HG03558 (cell line): ENCODE measurements around the gene FAXC.
"Not testable (repeated sequence)": the region's sequence is repeated elsewhere in the genome, so short reads cannot be mapped to it uniquely, and the experiment has no call there.

Experiments used
- ATAC-seq: cut with Tn5 transposase; IDR thresholded peaks from one replicate; pipeline ENCODE4 v1.9.1; 2021; ENCODE audit warnings: moderate number of reproducible peaks; ENCODE audit not compliant: unreplicated experiment; ENCODE audit errors: extremely low read depth

FAXC gene

DNA sequence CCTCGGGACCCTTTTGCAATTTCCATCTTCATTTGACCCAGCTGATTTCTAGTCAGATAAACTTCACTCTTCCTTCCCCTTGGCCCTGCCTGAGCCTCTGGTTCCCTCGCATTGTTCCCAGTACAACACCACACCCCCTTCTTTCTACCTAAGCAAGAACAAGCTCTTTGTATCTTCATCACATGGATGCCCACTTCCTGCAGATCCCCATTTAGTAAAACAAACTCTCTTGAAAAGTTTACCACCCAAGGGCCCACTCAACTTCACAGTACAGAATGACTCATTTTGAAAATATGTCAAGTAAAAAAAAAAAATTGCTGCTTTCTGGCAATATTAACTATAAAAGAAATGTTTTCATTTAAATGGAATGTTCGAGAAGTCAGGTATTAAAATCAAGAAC, 5.2 kb downstream of the FAXC start:
- no peak for ATAC-seq

DNA sequence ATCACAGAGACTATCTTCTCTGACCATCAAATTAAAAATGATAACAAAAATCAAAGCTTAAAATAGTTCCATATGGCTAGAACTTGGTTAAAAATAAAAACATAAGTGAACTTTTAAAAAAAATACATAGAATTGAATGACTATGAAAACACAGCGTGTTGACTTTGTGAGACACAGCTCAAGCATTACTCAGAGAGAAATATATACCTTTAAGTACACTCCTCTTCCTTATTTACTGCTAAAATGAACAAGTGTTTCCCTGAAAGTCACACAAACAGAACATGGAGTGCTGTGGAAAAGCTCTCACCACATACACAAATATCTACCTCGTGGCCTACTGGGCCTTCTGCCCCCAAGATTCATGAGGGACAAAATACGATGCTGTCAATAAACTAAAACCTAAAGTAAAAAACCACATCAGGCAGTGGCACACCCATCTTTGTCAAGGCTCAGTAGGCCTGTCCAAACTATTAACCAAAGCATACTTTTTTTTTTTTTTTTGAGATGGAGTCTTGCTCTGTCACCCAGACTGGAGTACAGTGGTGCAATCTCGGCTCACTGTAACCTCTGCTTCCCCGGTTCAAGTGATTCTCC, 7.5 kb downstream of the FAXC start:
- no peak for ATAC-seq

DNA sequence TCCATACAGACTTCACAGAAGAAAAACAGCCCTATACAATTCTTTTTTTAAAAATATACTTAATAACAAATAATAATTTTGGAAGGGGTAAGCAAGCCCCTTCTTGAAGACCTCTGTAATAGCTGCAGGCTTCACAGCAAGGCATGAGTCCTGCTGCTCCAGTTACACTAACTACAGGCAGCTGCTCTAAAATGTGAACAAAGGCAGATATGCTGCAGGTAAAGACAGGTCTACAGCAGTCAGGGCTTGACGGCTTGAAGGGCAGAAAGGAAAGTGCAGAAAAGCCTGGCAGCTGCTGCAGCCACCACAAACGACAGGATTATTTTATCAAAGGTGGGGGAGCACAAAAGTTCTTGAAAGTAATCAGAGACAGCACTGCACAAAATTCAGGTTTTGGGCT, 11.3 kb downstream of the FAXC start:
- no peak for ATAC-seq

DNA sequence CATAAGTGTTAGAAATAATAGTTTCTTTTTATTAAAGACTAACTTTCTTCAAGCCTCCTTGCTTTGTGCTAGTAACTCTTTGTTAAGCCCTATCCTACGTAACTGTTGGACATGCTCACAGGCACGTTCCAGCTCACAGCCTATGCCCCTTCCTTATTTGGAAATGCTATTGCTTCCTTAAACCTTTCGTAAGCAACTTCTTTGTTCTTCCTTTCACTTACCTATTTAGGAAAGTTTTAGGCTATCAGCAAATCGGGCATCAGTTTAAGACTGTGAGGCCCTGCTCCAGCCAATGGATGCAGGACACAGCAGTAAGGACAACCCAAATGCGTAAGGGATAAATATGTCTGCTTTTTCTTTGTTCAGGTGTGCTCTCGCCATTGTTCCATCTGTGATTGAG, 14.2 kb downstream of the FAXC start:
- ATAC-seq: not testable (repeated sequence)

DNA sequence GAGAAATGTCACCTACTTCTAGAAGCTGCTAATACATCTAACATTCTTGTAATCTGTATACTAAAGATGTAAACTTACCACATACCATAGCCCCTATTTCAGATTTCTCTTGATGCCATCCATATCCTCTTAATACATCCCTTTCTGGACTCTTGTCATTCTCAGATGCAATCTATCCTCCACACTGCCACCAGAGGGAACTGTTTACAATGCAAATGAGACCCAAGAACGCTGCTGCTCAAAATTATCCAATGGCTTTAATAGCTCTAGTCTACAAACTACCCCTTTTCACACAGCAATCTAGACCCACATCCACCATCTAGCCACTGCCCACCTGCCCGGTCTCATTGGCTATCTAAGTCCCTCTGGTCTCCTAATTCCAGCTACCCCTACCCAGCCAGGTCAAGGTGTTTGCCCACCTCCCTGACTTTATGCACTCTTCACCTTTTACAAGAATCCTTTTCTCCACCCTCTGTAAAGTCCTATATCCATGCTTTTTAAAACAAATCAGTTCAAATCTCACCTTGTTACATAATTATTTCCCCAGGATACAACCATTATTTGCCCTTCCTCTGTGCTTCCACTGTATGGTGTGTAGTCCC, 14.8 kb downstream of the FAXC start:
- ATAC-seq: peak; percentile 16

DNA sequence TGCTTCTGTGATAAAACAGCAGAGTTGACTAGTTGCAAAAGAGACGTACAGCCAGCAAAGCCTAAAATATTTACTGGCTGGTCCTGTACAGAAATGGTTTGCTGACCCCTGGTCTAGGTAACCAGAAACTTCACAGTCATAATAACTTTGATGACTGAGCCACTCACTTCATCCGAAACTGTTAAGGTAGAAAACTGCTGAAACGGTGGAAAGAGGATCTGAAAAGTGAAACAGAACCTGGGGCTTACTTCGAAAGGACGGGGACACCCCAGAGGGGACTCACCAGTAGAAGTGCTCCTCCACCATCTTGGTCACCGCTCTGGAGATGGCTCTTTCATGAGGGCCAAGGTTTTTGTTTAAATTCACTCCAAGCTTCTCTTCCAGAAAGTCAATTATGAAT, 16.4 kb downstream of the FAXC start:
- peak; percentile 92 for ATAC-seq

DNA sequence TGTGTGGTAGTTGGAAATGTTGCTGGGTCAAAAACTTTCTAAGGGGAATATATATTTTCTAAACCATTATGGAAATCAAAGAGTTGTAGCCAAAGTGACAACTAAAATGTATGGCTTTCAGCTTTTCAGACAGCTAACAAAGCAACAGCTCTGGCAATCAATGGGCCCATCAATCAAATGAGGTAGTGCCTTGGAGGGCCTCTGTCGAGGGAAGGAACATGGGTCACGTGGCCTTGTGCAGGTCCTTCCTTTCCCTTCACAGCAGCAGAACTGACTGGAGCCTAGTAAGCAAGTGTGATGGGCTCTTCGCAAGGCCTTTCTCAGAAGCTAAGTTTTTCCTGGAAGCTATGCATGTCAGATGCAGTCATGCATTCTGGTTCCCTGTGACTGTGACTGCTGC, 17.9 kb downstream of the FAXC start:
- no peak for ATAC-seq

DNA sequence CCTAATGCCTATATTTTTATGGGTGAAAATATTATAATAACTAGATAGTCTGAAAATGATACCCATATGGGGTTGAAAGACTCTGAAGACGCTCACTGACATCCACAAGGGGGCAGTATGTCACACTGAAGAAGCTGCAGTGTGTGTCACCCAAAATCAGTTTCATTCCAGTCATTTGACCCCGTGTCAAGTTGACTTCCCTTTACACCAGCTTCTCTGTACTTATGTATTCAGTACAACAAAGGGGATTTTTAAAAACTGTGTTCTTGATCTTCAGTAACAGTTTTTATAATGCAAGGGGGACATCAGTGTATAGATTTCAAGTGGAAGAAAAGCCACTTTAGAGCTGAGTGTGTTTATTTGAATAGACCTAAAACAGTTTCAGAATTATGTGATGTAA, 19.3 kb downstream of the FAXC start:
- peak; percentile 50 for ATAC-seq

DNA sequence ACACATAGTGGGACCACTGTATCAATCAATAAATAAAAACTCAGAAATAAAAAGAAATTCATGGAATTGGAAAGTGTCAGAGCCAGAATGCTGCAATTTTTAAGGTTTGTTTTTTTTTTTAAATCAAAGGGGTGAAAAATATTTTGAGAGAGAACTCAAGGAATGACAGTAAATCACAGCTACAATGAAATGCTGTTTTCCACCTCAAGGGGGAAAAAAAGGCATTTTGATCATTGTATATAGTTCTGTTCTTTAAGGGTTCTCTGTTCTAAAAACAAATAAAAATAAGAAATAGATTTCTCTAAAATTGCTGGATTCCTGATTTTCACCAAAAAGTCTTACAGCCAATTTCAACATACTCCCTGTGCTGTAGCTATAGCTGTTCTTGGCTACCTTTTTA, 24.5 kb downstream of the FAXC start:
- no peak for ATAC-seq

DNA sequence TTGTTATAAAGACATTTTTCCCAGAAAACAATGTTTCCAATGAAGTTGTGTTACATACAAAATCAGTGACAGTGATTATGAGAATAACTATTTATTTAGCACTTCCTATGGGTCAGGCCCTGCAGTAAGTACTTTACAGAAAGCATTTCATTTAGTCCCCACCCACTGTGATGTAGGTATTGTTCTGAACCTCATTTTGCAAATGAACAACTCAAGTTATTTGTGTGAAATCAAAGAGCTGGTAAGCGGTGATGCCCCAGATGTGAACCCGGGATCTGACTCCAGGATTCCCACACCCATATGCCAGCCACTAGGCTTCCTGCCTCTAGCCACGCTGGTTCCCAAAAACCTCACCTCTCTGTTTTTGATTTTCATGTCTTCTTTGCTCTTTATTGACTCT, 30.9 kb downstream of the FAXC start:
- no peak for ATAC-seq

DNA sequence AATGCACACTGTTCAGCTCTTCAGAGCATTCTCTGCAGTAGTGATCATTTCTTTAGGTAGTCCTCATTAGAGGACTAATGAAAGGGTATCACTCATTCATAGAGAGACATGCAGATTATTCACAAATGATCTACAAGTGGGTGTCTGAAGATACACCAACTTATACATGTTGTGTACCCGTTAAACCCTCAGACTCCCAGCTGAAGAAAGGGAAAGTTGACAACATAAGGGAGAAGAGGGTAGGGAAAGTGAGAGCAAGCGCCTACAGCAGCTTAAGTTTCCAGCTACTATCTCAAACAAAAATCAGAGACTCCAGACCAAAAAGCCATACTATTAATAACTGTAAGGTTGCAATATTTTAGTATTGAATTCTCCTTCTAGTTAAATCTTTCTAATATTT, 37.1 kb downstream of the FAXC start:
- ATAC-seq: no peak

DNA sequence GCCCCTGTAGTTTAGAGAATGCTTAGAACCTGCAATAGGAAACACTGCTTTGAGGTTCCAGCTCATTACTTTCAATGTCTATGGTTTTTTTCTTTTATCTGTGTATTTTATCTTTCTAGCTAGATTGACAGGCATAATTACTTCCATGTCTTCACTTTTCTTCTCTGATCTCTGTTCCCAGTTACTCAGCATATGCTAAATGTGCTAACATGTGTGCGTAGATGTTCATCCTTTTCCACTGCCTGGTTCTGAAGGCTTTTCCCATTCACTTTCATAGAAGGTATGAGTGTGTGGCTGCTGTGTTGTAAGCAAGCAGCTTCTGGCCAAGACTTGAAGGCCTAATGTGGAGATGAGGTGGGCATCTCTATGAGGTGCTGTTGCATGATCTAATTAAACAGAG, 38.9 kb downstream of the FAXC start:
- no peak for ATAC-seq

DNA sequence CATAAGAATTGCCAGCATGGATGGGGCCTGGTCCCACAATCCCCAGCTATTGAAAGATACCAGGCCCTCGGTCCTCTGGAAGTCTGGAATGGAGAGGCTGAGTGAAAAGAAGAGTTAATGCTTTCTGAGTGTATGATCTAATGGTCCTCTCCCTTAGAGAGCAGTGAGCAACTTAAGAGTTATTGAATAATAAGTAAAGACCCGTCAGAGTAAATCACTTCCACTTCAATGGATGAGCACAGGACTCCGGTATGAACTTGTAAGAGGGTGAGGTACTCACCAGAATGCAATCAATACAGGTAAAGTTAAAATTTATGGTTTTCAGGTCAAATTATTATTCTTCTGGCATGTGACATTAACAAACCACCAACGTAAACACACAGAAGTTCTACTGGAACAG, 39.9 kb downstream of the FAXC start:
- no peak for ATAC-seq

DNA sequence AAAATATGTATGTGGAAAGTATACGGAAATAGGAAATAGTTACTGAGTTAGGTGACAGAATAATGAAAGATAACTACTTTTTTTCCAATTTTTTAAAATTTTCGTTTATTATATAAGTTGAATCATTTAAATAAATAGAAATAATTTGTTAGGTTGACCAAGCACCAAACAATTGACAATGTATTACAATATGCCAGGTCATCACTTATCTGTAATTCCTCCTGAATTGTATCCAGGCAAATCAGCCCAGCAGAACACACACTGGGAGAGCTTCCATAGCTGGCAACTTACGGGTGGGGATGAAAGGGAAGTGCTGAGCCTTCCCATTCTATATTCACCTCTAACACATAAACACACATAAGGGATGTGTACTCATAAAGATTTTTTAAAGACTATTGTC, 40.7 kb downstream of the FAXC start:
- no peak for ATAC-seq

DNA sequence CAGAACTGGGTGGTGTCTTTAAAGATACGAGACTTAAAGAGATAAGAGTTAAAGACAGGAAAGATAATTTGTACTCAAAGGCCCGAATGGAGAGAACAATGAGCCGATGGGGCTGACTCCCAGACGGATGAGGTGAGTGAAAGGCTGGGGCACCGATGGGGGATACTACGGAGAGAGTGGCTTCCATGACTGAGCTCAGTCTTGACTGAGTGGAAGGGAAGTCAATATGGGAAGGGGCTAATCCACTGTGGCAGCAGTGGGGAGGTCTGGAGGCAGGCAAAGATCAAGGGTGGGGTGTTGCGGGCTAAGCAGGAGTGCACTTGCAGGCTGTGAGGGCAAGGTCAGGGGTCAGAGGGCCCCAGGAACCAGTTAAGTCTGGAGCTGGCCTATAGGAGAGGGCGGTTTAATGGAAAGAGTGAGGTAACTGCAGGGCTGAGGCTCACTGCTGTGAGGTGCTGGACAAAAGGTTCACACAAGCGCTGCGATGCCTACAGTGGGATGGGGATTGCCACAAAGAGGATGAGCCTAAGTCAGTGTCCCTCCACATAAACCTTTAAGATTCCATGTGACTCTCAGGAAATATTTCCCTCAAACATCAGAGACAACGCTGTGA, 42.1 kb downstream of the FAXC start:
- no peak for ATAC-seq

DNA sequence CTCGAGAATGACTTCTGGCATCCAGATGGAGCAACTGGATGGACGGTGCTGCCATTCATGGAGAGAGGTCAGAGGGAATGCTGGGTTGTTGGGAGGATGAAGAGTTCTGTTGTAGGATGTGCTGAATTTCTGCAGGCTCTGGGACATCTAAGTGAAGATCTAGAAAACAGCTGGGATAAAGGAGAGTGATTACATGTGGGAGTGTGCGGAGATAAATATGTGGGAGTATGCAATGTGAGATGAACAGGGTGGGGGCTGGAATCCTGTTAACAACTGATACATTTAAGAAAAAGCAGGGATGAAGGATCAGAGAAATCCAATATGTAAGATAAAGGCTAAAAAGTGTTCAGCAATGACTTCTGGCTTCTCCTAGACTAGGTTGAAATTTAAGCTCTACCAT, 43.1 kb downstream of the FAXC start:
- no peak for ATAC-seq

DNA sequence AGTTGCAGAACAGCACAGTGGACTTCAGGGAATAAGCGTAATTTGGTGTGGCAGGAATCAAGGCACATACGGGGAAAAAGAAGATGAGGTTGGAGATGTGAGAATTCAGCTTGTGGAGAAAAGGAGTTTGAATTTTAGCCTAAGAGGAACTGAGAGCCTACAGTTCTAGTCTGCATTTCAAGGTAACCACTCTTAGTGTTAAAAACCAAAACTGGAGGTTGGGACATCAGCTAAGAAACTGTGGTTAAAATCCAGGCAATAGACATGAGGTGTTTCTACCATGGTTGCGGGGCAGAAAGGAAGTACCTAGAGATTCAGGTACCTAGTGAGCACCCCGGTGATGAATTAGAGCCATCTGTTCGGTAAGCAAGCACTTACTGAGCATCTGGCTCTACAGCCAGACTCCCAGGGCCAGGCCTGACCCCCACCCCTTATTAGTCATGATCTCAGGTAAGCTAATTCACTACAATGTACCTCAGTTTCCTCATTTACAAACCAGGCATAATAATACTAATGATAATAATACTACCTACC, 44.4 kb downstream of the FAXC start:
- ATAC-seq: no peak

DNA sequence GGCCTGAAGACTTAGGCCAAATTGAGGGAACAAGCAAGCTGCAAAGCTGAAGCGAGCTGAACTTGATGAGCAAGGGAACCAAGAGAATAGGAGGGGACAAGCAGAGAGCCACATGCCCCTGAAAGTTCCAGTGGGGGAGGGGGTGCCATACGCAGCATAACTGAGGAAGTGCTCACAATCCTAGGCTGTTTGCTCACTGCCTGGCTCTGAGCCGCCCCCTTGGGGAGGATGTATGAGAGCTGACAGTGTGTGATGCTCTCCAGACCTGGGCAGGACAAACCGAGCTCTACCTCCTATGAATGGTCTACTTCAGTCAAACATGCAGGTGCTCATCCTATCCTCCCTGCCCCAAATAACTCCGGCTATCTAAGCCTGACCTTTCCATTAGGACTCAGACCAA, 52.1 kb downstream of the FAXC start:
- ATAC-seq: no peak

DNA sequence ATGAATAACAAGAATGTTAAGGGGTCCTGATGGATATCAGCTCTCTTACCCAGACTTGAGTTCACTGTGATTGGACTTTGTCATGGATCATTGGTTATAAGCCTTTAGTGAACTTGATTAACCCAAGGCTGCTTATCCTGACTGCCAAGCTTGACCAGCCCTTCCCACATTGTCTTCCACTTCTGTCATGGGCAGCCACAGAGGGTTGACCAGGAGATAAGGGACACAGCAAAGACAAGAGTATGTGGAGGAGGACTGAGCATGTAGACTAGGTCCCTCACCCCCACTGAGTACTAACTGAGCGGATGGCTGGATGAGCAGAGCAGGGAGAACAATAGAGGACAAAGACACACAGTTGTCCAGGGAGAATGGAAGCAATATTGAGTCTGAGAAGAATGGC, 52.5 kb downstream of the FAXC start:
- ATAC-seq: no peak

DNA sequence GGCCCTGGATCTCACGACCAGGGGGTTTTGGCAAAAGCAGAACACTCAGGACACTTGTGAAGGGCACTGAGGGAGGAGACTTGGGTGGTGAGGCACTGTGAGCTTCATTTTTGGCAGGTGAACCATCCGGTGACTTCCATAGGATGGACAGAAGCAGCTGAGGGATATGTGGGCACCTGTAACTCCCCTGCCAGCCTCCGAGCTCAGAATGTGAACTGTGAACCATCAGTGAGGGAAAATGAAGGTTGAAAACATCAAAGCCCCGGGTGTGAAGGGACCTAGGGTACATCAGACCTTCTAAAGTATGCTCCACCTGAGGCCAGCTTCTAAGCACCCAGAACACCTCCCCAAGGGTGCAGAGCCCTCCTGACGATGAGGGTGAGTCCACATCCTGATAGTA, 53.2 kb downstream of the FAXC start:
- no peak for ATAC-seq

DNA sequence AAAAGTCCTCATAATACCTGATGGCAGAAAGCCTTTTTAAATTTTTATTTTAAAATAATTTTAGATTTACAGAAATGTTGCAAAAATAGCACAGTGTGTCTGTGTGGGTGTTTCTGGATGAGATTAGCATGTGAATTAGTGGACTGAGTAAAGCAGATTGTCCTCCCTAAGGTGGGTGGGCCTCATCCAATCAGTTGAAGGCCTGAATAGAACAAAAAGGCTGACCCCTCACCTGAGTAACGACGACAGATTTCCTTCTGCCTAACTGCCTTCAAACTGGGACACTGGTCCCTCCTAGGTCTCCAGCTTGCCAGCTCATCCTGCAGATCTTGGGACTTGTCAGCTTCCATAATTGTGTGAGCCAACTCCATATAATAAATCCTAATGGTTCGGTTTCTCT, 54.2 kb downstream of the FAXC start:
- no peak for ATAC-seq

DNA sequence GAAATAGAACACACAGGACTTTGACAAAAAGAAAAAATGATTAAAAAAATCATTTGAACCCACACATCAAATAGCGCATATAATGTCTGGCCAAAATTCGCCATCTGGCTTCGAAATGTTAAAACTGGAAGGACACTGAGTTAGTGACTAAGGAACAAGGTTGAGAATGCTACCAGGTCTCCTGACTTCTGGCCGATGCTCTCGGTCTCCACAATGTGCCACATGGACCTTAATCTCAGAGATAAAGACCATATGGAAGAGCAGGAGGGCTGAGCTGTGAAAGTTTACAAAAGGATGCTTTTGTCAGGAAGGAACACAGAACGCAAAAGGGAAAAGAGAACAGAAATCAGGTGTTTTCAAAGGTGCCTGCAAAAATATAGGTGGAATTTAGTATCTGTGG, 54.7 kb downstream of the FAXC start:
- ATAC-seq: no peak
